ENCODE data around the gene KRT76.
"Not testable (repeated sequence)": the region's sequence is repeated elsewhere in the genome, so short reads cannot be mapped to it uniquely, and the experiment has no call there.

KRT76 gene

GRCh38 chr12:52751795-52752194, 25.4 kb downstream of the KRT76 start:
- TF ChIP-seq, protein P1, sequence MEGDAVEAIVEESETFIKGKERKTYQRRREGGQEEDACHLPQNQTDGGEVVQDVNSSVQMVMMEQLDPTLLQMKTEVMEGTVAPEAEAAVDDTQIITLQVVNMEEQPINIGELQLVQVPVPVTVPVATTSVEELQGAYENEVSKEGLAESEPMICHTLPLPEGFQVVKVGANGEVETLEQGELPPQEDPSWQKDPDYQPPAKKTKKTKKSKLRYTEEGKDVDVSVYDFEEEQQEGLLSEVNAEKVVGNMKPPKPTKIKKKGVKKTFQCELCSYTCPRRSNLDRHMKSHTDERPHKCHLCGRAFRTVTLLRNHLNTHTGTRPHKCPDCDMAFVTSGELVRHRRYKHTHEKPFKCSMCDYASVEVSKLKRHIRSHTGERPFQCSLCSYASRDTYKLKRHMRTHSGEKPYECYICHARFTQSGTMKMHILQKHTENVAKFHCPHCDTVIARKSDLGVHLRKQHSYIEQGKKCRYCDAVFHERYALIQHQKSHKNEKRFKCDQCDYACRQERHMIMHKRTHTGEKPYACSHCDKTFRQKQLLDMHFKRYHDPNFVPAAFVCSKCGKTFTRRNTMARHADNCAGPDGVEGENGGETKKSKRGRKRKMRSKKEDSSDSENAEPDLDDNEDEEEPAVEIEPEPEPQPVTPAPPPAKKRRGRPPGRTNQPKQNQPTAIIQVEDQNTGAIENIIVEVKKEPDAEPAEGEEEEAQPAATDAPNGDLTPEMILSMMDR (conservative IDR thresholded peaks at IDR 0.05; ENCODE audit: low read length): no peak
- no peak overlapping the region for H3K4me3 ChIP-seq (ENCODE audit: low read length)
- DNase-seq (ENCODE audit: low read depth): no peak

- H3K4me3 ChIP-seq (ENCODE audit: low read length); DNase-seq (ENCODE audit: low read depth): not testable (repeated sequence)
Measured at GRCh38 chr12:52750532-52750931, 26.6 kb downstream of the KRT76 start.

- no peak overlapping the region for H3K4me3 ChIP-seq (ENCODE audit: low read length)
- no peak for DNase-seq (ENCODE audit: low read depth)
- TF ChIP-seq, protein P1 (conservative IDR thresholded peaks at IDR 0.05; ENCODE audit: low read length): no peak
Measured at GRCh38 chr12:52749827-52750226, 27.3 kb downstream of the KRT76 start.

- no peak overlapping the region for H3K4me3 ChIP-seq (ENCODE audit: low read length)
- TF ChIP-seq, protein P1 (conservative IDR thresholded peaks at IDR 0.05; ENCODE audit: low read length): no peak
- no peak for DNase-seq (ENCODE audit: low read depth)
Measured at GRCh38 chr12:52748578-52748977, 28.6 kb downstream of the KRT76 start.

DNA sequence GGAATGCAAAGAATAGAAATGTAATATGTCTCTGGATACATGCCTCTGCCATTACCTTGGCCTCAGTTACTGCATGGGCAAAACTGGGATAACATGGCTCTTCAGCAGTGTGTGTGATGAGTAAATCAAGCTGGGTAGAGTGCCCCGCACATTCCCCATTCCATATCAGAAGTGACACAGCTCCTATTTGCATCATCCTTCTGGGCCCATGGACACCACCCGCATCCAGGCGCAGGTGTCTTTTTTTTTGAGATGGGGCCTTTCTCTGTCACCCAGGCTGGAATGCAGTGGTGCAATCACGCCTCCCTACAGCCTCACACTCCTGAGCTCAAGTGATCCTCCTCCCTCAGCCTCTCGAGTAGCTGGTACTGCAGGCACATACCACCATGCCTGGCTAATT, 31.6 kb downstream of the KRT76 start:
- no peak for DNase-seq (ENCODE audit: low read depth)
- TF ChIP-seq, protein P1 (conservative IDR thresholded peaks at IDR 0.05; ENCODE audit: low read length): no peak
- H3K4me3 ChIP-seq (ENCODE audit: low read length): no peak overlapping the region

- no peak for DNase-seq (ENCODE audit: low read depth)
- TF ChIP-seq, protein P1 (conservative IDR thresholded peaks at IDR 0.05; ENCODE audit: low read length): no peak
- H3K4me3 ChIP-seq (ENCODE audit: low read length): no peak overlapping the region
Measured at GRCh38 chr12:52744493-52745156, 32.5 kb downstream of the KRT76 start.

- no peak for DNase-seq (ENCODE audit: low read depth)
- no peak overlapping the region for H3K4me3 ChIP-seq (ENCODE audit: low read length)
- TF ChIP-seq, protein P1 (conservative IDR thresholded peaks at IDR 0.05; ENCODE audit: low read length): no peak
Measured at GRCh38 chr12:52742822-52743457, 34.2 kb downstream of the KRT76 start.

Data from AG10803 (cell line).